ENCODE measurements around the gene LGALS4.

- TF ChIP-seq CSDC2 (CRISPR knock-in tag; IDR thresholded peaks at IDR 0.05), result no peak
- TF ChIP-seq ZFP30 (CRISPR knock-in tag; IDR thresholded peaks at IDR 0.05), result no peak
- TF ChIP-seq ZNF565 (CRISPR knock-in tag; conservative IDR thresholded peaks at IDR 0.05; ENCODE audit: low read depth), result no peak
- no peak for TF ChIP-seq ZFP3 (CRISPR knock-in tag; IDR thresholded peaks at IDR 0.05)
These were observed 26.4 kb upstream of the LGALS4 start for GRCh38 chr19:38838986-38839761.

Measured in SK-N-SH treated with all-trans-retinoic acid at 6 μM for 48 hours (cell line).